ENCODE measurements around the gene SLIT3. TPM values are rescaled to one million over a fixed set of nuclear protein-coding genes. Genes with fewer than 3 reads are reported as not detected.

The SLIT3 gene
- total RNA-seq, 2 experiments from 2014 or later = 0.30 to 0.43 TPM

- Mint-ChIP-seq H3K4me3 (no peak overlapping the region), H3K36me3 (ENCODE audit: low read depth) (no peaks in the 10 kb centered on the region), H3K27ac (no peak overlapping the region), H3K4me1 (ENCODE audit: low read depth) (peaks cover 4% of the 10 kb centered on the region), H3K27me3 (ENCODE audit: low read depth) (peaks cover 22% of the 10 kb centered on the region), H3K9me3 (peaks cover 4% of the 10 kb centered on the region)
- intact Hi-C loops (cut with micrococcal nuclease) = no loop called here
- peak; percentile 10 for DNase-seq
- CTCF ChIA-PET = interaction anchor here (1.4 kb wide), 2 partner anchors 13 to 54 kb away, joined by 3 to 8 read pairs; no protein-coding TSS in a partner anchor
These were observed 566.2 kb downstream of the SLIT3 start for GRCh38 chr5:168734620-168735300.

GRCh38 chr5:168734119-168734518 is 566.8 kb downstream of the SLIT3 start:
- no peak for DNase-seq
- no peak overlapping the region for H3K4me3 Mint-ChIP-seq
- intact Hi-C loops (cut with micrococcal nuclease) = no loop called here
- peaks cover 25% of the 10 kb centered on the region for H3K27me3 Mint-ChIP-seq (ENCODE audit: low read depth)
- peaks cover 8% of the 10 kb centered on the region for H3K9me3 Mint-ChIP-seq
- H3K36me3 Mint-ChIP-seq (ENCODE audit: low read depth) = peaks cover 2% of the 10 kb centered on the region
- CTCF ChIA-PET = no interaction called here
- peaks cover 4% of the 10 kb centered on the region for H3K4me1 Mint-ChIP-seq (ENCODE audit: low read depth)
- no peak overlapping the region for H3K27ac Mint-ChIP-seq

- Mint-ChIP-seq H3K4me3 (no peak overlapping the region), H3K27me3 (ENCODE audit: low read depth) (peaks cover 30% of the 10 kb centered on the region), H3K9me3 (peaks cover 21% of the 10 kb centered on the region), H3K27ac (no peak overlapping the region), H3K36me3 (ENCODE audit: low read depth) (peaks cover 10% of the 10 kb centered on the region), H3K4me1 (ENCODE audit: low read depth) (no peaks in the 10 kb centered on the region)
- intact Hi-C loops (cut with micrococcal nuclease) = no loop called here
- DNase-seq = no peak
- CTCF ChIA-PET = interaction anchor here (0.6 kb wide), 1 partner anchor 104 kb away, joined by 3 read pairs; no protein-coding TSS in a partner anchor
These were observed 572.3 kb downstream of the SLIT3 start for GRCh38 chr5:168728546-168729211.

- CTCF ChIA-PET = interaction anchor here (0.5 to 0.6 kb wide), 2 partner anchors 146 to 413 kb away, joined by 4 to 5 read pairs; no protein-coding TSS in a partner anchor
- Mint-ChIP-seq H3K9me3 (peaks cover 21% of the 10 kb centered on the region), H3K36me3 (ENCODE audit: low read depth) (peaks cover 10% of the 10 kb centered on the region), H3K4me3 (no peak overlapping the region), H3K27ac (no peak overlapping the region), H3K4me1 (ENCODE audit: low read depth) (no peaks in the 10 kb centered on the region), H3K27me3 (ENCODE audit: low read depth) (peaks cover 35% of the 10 kb centered on the region)
- intact Hi-C loops (cut with micrococcal nuclease) = no loop called here
- DNase-seq = no peak
These were observed 573.4 kb downstream of the SLIT3 start for GRCh38 chr5:168727547-168727946.

- CTCF ChIA-PET = interaction anchor here (0.6 kb wide), 1 partner anchor 21 kb away, joined by 4 read pairs; no protein-coding TSS in a partner anchor
- Mint-ChIP-seq H3K27me3 (ENCODE audit: low read depth) (peaks cover 34% of the 10 kb centered on the region), H3K9me3 (peaks cover 21% of the 10 kb centered on the region), H3K4me3 (no peak overlapping the region), H3K27ac (no peak overlapping the region), H3K4me1 (ENCODE audit: low read depth) (no peaks in the 10 kb centered on the region), H3K36me3 (ENCODE audit: low read depth) (peaks cover 10% of the 10 kb centered on the region)
- intact Hi-C loops (cut with micrococcal nuclease) = no loop called here
- DNase-seq = no peak
These were observed 574.6 kb downstream of the SLIT3 start for GRCh38 chr5:168726342-168726741.

- no peak overlapping the region for H3K4me3 Mint-ChIP-seq
- H3K4me1 Mint-ChIP-seq (ENCODE audit: low read depth) = no peaks in the 10 kb centered on the region
- CTCF ChIA-PET = no interaction called here
- DNase-seq = no peak
- H3K36me3 Mint-ChIP-seq (ENCODE audit: low read depth) = peaks cover 8% of the 10 kb centered on the region
- peaks cover 30% of the 10 kb centered on the region for H3K27me3 Mint-ChIP-seq (ENCODE audit: low read depth)
- intact Hi-C loops (cut with micrococcal nuclease) = no loop called here
- H3K27ac Mint-ChIP-seq = no peak overlapping the region
- peaks cover 13% of the 10 kb centered on the region for H3K9me3 Mint-ChIP-seq
These were observed 576.7 kb downstream of the SLIT3 start for GRCh38 chr5:168724227-168724626.

GRCh38 chr5:168723037-168723436 is 577.9 kb downstream of the SLIT3 start:
- H3K27ac Mint-ChIP-seq = no peak overlapping the region
- peaks cover 28% of the 10 kb centered on the region for H3K27me3 Mint-ChIP-seq (ENCODE audit: low read depth)
- H3K36me3 Mint-ChIP-seq (ENCODE audit: low read depth) = peaks cover 7% of the 10 kb centered on the region
- DNase-seq = no peak
- H3K4me3 Mint-ChIP-seq = no peak overlapping the region
- intact Hi-C loops (cut with micrococcal nuclease) = no loop called here
- peaks cover 7% of the 10 kb centered on the region for H3K9me3 Mint-ChIP-seq
- no peaks in the 10 kb centered on the region for H3K4me1 Mint-ChIP-seq (ENCODE audit: low read depth)
- CTCF ChIA-PET = no interaction called here

- Mint-ChIP-seq H3K27ac (no peak overlapping the region), H3K27me3 (ENCODE audit: low read depth) (peaks cover 22% of the 10 kb centered on the region), H3K36me3 (ENCODE audit: low read depth) (peaks cover 3% of the 10 kb centered on the region), H3K4me1 (ENCODE audit: low read depth) (no peaks in the 10 kb centered on the region), H3K9me3 (no peaks in the 10 kb centered on the region), H3K4me3 (no peak overlapping the region)
- intact Hi-C loops (cut with micrococcal nuclease) = no loop called here
- no peak for DNase-seq
- CTCF ChIA-PET = no interaction called here
These were observed 579.0 kb downstream of the SLIT3 start for GRCh38 chr5:168721966-168722365.

GRCh38 chr5:168721002-168721753 is 579.8 kb downstream of the SLIT3 start:
- no peaks in the 10 kb centered on the region for H3K9me3 Mint-ChIP-seq

GRCh38 chr5:168720575-168720974 is 580.4 kb downstream of the SLIT3 start:
- no peak for DNase-seq
- Mint-ChIP-seq H3K4me1 (ENCODE audit: low read depth) (no peaks in the 10 kb centered on the region), H3K27ac (no peak overlapping the region), H3K9me3 (no peaks in the 10 kb centered on the region), H3K4me3 (no peak overlapping the region), H3K27me3 (ENCODE audit: low read depth) (peaks cover 22% of the 10 kb centered on the region), H3K36me3 (ENCODE audit: low read depth) (no peaks in the 10 kb centered on the region)
- CTCF ChIA-PET = no interaction called here
- intact Hi-C loops (cut with micrococcal nuclease) = no loop called here

More at GRCh38 chr5:168721002-168721753, 579.8 kb downstream of the SLIT3 start:
- H3K27ac Mint-ChIP-seq = no peak overlapping the region
- H3K4me3 Mint-ChIP-seq = no peak overlapping the region
- H3K36me3 Mint-ChIP-seq (ENCODE audit: low read depth) = peaks cover 3% of the 10 kb centered on the region
- H3K27me3 Mint-ChIP-seq (ENCODE audit: low read depth) = peaks cover 22% of the 10 kb centered on the region
- CTCF ChIA-PET = no interaction called here
- DNase-seq = no peak
- H3K4me1 Mint-ChIP-seq (ENCODE audit: low read depth) = no peaks in the 10 kb centered on the region
- intact Hi-C loops (cut with micrococcal nuclease) = no loop called here

GRCh38 chr5:168714046-168714445 is 586.9 kb downstream of the SLIT3 start:
- H3K36me3 Mint-ChIP-seq (ENCODE audit: low read depth) = no peaks in the 10 kb centered on the region
- H3K27me3 Mint-ChIP-seq (ENCODE audit: low read depth) = no peaks in the 10 kb centered on the region
- H3K4me3 Mint-ChIP-seq = no peak overlapping the region
- no peak overlapping the region for H3K27ac Mint-ChIP-seq
- CTCF ChIA-PET = interaction anchor here (0.6 kb wide), 1 partner anchor 1791 kb away, joined by 3 read pairs; no protein-coding TSS in a partner anchor
- no peak for DNase-seq
- intact Hi-C loops (cut with micrococcal nuclease) = no loop called here
- H3K4me1 Mint-ChIP-seq (ENCODE audit: low read depth) = no peaks in the 10 kb centered on the region
- H3K9me3 Mint-ChIP-seq = no peaks in the 10 kb centered on the region

GRCh38 chr5:168713051-168713450 is 587.9 kb downstream of the SLIT3 start:
- Mint-ChIP-seq H3K9me3 (no peaks in the 10 kb centered on the region), H3K36me3 (ENCODE audit: low read depth) (no peaks in the 10 kb centered on the region), H3K27ac (no peak overlapping the region), H3K4me1 (ENCODE audit: low read depth) (no peaks in the 10 kb centered on the region), H3K27me3 (ENCODE audit: low read depth) (no peaks in the 10 kb centered on the region), H3K4me3 (no peak overlapping the region)
- CTCF ChIA-PET = no interaction called here
- intact Hi-C loops (cut with micrococcal nuclease) = no loop called here
- DNase-seq = no peak

Measured in activated naive CD4-positive, alpha-beta T cell treated with anti-CD3 and anti-CD28 coated beads for 36 hours (primary cell).